ENCODE measurements around the gene RNF212B. TPM values are rescaled to one million over a fixed set of nuclear protein-coding genes. Genes with fewer than 3 reads are reported as not detected.

Gene RNF212B
- polyA plus RNA-seq, 1 donor from 2014 or later: not detected

GRCh38 chr14:23308721-23309445 is 71.1 kb downstream of the RNF212B start:
- Histone ChIP-seq H3K27ac (ENCODE audit: low read length) (no peak overlapping the region), H3K4me2 (ENCODE audit: low read length) (no peak overlapping the region), H3K4me3 (ENCODE audit: low read length) (peak overlapping the region; percentile 84), H2AFZ (ENCODE audit: low read depth, low read length) (no peak overlapping the region), H4K20me1 (ENCODE audit: insufficient read depth) (no peaks in the 10 kb centered on the region), H3K9me3 (ENCODE audit: low read length) (no peaks in the 10 kb centered on the region), H3K9ac (ENCODE audit: low read length) (no peak overlapping the region), H3K36me3 (ENCODE audit: insufficient read depth, low read length) (no peaks in the 10 kb centered on the region), H3K27me3 (ENCODE audit: insufficient read depth, low read depth, low read length) (no peaks in the 10 kb centered on the region), H3F3A (ENCODE audit: insufficient read depth, low read length, poor library complexity, severe bottlenecking) (no peaks in the 10 kb centered on the region), H3K79me2 (replicated peaks; ENCODE audit: insufficient read depth, low read length) (peaks cover 25% of the 10 kb centered on the region), H3K9me2 (ENCODE audit: insufficient read depth, low read length) (no peaks in the 10 kb centered on the region)
- no peak for TF ChIP-seq MXI1 (conservative IDR thresholded peaks at IDR 0.05; ENCODE audit: poor library complexity, severe bottlenecking)
- TF ChIP-seq REST (IDR thresholded peaks at IDR 0.05; ENCODE audit: borderline replicate concordance): no peak
- no peak for TF ChIP-seq EZH2 (IDR thresholded peaks at IDR 0.05; ENCODE audit: borderline replicate concordance, insufficient read depth, low read length, poor library complexity, severe bottlenecking)
- no peak for TF ChIP-seq CTCF (IDR thresholded peaks at IDR 0.05; ENCODE audit: poor library complexity, severe bottlenecking)
- TF ChIP-seq TAF1 (IDR thresholded peaks at IDR 0.05; ENCODE audit: low read depth): no peak
- TF ChIP-seq EP300 (conservative IDR thresholded peaks at IDR 0.05; ENCODE audit: poor library complexity, severe bottlenecking): no peak
- no peak for TF ChIP-seq SMC3 (conservative IDR thresholded peaks at IDR 0.05; ENCODE audit: poor library complexity)
- no peak for TF ChIP-seq POLR2AphosphoS5 (IDR thresholded peaks at IDR 0.05)
- TF ChIP-seq RAD21 (conservative IDR thresholded peaks at IDR 0.05): no peak

GRCh38 chr14:23310546-23310945 is 72.8 kb downstream of the RNF212B start:
- Histone ChIP-seq H3K79me2 (replicated peaks; ENCODE audit: insufficient read depth, low read length) (peaks cover 25% of the 10 kb centered on the region), H3F3A (ENCODE audit: insufficient read depth, low read length, poor library complexity, severe bottlenecking) (no peaks in the 10 kb centered on the region), H3K9me2 (ENCODE audit: insufficient read depth, low read length) (no peaks in the 10 kb centered on the region), H3K9me3 (ENCODE audit: low read length) (no peaks in the 10 kb centered on the region), H3K27me3 (ENCODE audit: insufficient read depth, low read depth, low read length) (no peaks in the 10 kb centered on the region), H3K4me3 (ENCODE audit: low read length) (no peak overlapping the region), H3K36me3 (ENCODE audit: insufficient read depth, low read length) (no peaks in the 10 kb centered on the region), H4K20me1 (ENCODE audit: insufficient read depth) (no peaks in the 10 kb centered on the region), H3K9ac (ENCODE audit: low read length) (no peak overlapping the region), H2AFZ (ENCODE audit: low read depth, low read length) (no peak overlapping the region), H3K4me2 (ENCODE audit: low read length) (no peak overlapping the region), H3K27ac (ENCODE audit: low read length) (no peak overlapping the region)
- TF ChIP-seq CTCF (IDR thresholded peaks at IDR 0.05; ENCODE audit: poor library complexity, severe bottlenecking) (no peak), REST (IDR thresholded peaks at IDR 0.05; ENCODE audit: borderline replicate concordance) (no peak), RAD21 (conservative IDR thresholded peaks at IDR 0.05) (no peak), POLR2AphosphoS5 (IDR thresholded peaks at IDR 0.05) (no peak), SMC3 (conservative IDR thresholded peaks at IDR 0.05; ENCODE audit: poor library complexity) (no peak), MXI1 (conservative IDR thresholded peaks at IDR 0.05; ENCODE audit: poor library complexity, severe bottlenecking) (no peak), EZH2 (IDR thresholded peaks at IDR 0.05; ENCODE audit: borderline replicate concordance, insufficient read depth, low read length, poor library complexity, severe bottlenecking) (no peak)
